HG03558 (cell line): ENCODE measurements around the gene MED26.
"Not testable (repeated sequence)": the region's sequence is repeated elsewhere in the genome, so short reads cannot be mapped to it uniquely, and the experiment has no call there.

Source experiments
- ATAC-seq: cut with Tn5 transposase; IDR thresholded peaks from one replicate; pipeline ENCODE4 v1.9.1; 2021; ENCODE audit warnings: moderate number of reproducible peaks; ENCODE audit not compliant: unreplicated experiment; ENCODE audit errors: extremely low read depth

The MED26 gene

GRCh38 chr19:16651421-16652188 lies 23.6 kb upstream of the MED26 start:
- ATAC-seq, result not testable (repeated sequence)

DNA sequence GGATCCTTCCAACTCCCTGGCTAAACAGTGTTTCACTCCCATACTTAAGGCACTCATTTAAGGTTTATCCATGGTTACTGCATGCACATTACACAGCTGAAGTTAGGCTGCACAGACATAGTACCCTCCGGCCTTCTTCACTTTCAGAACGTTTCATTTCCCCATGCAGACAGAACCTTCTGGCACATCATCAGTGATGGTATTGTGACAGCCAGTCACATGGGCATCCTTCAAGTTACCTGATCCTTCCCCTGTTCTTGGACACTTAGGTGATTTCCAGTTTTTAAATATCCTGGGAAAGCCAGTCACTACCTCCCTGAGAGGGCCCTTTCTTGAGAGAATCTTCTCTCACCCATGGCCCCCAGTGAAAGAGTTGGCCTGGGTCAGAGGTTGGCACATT lies 22.8 kb upstream of the MED26 start:
- ATAC-seq, result no peak

- ATAC-seq, result no peak
Observed at GRCh38 chr19:16649734-16650133, 21.7 kb upstream of the MED26 start.

DNA sequence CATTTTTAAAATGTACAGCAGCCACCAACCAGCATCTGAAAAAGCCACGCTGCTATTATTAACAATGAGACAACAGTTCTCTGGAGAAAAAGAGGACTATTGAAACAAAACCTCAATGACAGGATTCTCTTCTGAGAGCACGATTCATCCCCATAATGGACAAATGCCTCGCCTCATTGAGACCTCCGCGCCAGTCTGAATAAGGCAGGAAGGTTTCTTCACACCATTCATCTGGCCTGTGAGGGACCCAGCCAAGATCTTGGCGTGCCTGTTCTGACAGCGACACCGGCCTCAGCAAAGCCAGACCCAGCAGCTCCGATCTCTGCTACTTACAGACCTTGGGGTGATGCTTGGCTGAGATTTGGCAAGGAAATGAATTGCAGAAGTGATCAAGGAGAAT lies 17.1 kb upstream of the MED26 start:
- no peak for ATAC-seq

DNA sequence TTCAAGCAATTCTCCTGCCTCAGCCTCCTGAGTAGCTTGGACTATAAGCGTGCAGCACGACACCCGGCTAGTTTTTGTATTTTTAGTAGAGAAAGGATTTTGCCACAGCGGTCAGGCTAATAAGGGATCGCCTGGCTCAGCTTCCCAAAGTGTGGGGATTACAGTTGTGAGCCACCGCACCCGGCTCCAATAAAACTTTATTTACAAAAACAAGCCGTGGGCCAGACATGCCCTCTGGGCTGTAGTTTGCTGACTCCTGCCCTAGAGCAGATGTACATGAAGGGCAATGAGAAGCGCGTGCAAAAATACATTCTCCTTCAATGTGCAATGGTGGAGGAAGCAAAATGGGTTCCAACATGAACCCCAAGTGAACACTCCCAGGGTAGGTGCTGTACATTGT lies 13.7 kb upstream of the MED26 start:
- no peak for ATAC-seq

DNA sequence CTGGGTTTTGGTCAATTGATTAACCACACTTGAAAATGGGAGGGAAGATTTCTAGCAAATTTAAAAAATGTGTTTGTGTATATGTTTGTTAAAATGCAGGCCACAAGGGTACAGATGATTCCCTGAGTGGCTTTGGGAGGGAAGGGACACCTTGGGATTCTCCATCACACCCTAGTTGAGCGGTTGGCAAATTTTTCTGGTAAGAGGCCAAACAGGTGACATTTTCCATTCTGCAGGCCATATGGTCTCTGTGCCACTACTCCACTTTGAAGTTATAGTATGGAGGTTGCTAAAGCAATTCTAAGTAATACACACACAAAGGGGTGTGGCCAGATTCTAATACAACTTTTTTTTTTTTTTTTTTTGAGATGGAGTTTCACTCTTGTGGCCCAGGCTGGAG lies 12.9 kb upstream of the MED26 start:
- ATAC-seq, result no peak

DNA sequence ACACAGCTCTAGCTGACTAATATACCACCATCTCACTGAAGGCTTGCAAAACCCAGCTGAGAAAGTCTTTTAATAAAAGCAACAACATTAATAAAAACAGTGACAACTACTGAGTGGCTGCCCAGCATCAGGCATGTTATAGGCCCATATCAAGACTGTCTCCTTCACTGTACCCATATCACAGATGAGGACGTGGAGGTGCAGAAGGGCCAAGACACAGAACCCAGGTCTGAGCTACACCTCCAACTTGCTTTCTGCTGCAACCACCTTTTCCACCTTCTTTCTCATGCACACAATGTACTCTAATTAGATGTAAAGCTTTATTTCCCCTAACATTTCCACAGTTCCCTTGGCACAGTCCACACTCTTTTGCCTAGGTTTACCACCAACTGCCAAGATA lies 10.7 kb upstream of the MED26 start:
- ATAC-seq, result no peak

DNA sequence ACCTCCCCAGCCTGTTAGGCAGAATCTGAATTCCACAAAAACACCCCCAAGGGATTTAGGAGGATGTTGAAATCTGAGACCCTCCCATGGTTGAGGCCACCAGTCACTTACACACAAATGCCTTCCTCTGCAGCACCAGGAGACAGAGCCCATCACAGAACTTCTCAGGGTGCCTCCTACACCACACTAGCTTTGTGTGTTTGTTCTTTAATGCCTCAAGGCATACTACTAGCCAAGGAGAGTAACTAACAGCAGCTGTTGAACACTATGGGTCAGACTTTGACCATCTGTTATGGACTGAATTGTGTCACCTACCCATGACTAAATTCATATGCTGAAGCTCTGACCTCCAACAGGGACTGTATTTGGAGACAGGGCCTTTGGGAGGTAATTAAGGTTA lies 9.5 kb upstream of the MED26 start:
- no peak for ATAC-seq

DNA sequence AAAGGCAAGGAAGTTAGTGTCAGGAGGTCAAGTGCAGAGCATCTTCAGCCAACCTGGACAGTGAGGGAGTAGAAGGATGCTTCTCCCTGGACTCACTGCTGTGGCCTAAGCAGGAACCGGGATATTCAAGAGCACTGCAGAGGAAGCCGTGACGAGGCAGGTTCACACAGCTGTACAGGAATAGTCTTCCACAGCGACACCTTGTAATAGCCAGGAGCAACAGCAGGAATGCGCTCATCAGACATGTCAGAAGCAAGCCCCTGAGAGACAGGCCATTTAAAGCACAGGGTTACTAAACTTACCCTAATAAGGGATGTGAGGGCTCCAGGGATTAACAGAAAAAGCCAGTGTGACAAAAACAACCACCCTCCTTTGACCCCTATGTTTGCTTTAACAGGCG lies 3.5 kb upstream of the MED26 start:
- ATAC-seq, result no peak

GRCh38 chr19:16628984-16629691 lies 1.1 kb upstream of the MED26 start:
- no peak for ATAC-seq

DNA sequence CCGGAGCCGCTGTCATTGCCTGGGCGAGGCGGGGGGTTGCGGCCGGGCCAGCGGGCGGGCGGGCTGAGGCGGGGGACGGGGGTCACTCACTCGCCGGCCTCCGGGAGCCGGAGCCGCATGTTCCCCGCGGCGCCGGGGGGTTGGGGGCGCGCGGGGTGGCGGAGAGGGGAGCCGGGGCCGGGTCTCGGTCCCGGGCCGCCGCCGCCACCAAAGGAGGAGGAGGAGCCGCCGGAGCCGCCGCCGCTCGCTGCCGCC lies 149 bp downstream of the MED26 start:
- no peak for ATAC-seq

DNA sequence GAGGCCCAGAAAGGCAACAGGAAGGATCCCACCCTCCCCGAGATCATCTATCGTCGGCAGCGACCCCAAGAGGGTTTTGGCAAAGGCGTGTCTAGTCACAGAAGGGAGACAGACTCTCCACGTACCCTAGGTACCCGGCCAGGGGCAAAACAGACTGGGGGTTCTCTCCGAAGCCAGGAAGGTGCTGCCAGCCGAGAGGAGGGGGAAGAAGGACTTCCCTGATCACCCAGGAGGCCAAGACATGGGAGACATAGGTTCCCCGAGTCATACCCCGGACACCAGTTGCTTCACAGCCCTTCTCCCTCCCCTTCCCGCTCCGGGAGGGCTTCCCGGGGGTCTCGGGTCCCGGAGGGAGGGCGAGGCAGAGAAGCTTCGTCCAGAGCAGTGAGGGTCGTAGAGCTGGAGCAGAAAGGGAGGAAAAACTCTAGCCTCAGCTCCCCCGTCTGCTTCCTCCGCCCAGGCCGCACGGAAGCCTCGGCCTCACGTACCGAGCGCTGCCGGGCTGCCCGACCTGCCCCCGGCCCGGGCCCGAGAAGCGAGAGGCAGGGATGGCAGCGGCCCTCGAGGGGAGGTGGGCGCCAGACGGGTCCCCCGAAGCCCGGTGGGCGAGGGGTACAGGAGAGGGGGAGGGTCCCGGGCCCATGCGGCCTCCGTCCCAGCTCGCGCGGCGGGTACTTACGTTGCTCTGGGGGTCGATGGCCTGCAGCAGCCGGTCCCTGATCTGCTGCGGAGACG lies 644 bp downstream of the MED26 start:
- no peak for ATAC-seq

- ATAC-seq, result no peak
Observed at GRCh38 chr19:16626796-16627192, 1.2 kb downstream of the MED26 start.

GRCh38 chr19:16625163-16625958 lies 2.6 kb downstream of the MED26 start:
- ATAC-seq, result no peak

DNA sequence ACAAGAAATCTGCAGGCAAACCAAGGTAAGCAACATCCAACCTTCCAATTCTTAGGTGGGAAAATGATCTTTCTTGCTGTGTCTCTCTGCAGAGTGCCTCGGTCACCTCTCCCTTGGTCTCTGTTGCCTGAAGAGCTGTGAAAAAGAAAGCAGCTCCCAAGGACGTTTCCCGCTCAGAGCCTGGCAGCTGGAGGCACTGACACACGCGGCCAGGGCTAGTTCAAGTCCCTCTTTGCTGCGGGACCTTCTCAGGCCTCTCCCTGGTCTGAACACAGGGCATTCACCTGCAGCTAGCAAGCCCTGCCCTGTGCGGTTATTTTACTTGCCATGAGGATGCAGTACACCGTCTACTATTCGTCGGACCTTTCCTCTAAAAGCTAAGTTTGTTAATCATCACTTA lies 3.8 kb downstream of the MED26 start:
- no peak for ATAC-seq

DNA sequence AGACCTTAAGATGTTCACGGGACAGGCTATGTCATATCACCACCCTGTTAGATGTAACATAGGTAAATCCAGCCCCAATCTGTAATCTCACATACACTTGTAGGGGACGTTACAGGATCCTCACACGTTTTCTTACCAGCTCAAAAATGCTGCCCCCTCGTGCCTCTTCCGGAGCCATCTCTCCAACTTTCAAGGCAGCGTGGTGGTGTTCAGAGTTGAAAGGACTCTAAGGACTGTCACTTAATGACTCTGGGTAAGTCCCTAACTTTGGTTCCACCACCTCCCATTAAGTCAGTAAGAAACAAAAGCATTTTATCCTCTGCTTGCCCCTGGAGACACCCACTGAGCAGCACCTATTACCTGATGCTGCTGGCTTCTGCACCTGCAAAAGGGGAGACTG lies 4.4 kb downstream of the MED26 start:
- ATAC-seq, result no peak

GRCh38 chr19:16623066-16623465 lies 4.9 kb downstream of the MED26 start:
- ATAC-seq, result no peak

DNA sequence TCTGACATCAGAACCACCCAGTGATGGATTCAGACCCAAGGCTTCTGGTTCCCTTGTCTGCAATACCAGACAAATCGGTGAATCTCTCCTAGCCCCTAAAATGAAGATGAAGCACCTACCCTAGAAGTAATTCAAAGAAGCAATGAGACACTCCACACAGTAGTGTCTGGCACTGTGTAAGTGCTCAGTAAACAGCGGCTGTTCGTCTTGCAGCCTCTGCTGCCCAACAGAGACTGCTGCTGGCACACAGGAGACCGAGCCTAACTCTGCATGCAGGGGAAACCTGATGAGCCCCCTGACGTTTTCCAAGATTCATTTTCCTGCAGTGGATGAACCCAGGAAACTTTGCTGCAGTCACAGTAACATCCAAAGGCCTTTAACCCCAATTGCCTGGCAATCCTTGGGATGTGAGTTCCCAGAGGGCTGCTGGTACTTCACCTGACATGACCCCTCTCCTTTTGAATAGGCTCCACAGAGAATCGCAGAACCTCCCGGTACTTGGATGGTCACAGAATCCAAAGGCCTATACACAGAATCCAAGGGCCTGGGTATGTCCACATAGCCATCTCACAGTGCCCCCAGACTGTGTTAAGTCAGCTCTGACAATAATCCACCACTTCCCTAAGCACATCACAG lies 6.7 kb downstream of the MED26 start:
- no peak for ATAC-seq

GRCh38 chr19:16620584-16620983 lies 7.4 kb downstream of the MED26 start:
- no peak for ATAC-seq

- ATAC-seq, result no peak
Observed at GRCh38 chr19:16620018-16620417, 8.0 kb downstream of the MED26 start.
